Neural cell (in vitro differentiated cells): ENCODE measurements around the gene DISP3. TPM values are rescaled to one million over a fixed set of nuclear protein-coding genes. Genes with fewer than 3 reads are reported as not detected.

Experiments used
- H2AFZ ChIP-seq: fragments of 200-600, 300-800 bp; sonication (generic), shearing (Covaris generic); 2 replicates; pipeline ENCODE4 v1.6.0; 2014; ENCODE audit warnings: low read depth, mild to moderate bottlenecking, antibody characterized with exemption, low read length, moderate library complexity
- H3F3A ChIP-seq: fragments of 200-600 bp; shearing (Covaris generic); 2 replicates; pipeline ENCODE4 v1.6.1; 2016; ENCODE audit warnings: mild to moderate bottlenecking, moderate library complexity, mixed read lengths, antibody characterized with exemption, low read length; ENCODE audit not compliant: insufficient read depth, poor library complexity, severe bottlenecking
- H3K27ac ChIP-seq: fragments of 200-600, 300-800 bp; sonication (generic), shearing (Covaris generic); 2 replicates; pipeline ENCODE4 v1.5.1; 2014; ENCODE audit warnings: mild to moderate bottlenecking, low read length, moderate library complexity
- H3K27me3 ChIP-seq: fragments of 300-800, 200-600 bp; sonication (generic), shearing (Covaris generic); 2 replicates; pipeline ENCODE4 v1.6.0; 2014; ENCODE audit warnings: mild to moderate bottlenecking, low read depth, low read length, moderate library complexity; ENCODE audit not compliant: insufficient read depth
- H3K36me3 ChIP-seq: fragments of 300-800, 200-600 bp; sonication (generic), shearing (Covaris generic); 2 replicates; pipeline ENCODE4 v1.5.1; 2014; ENCODE audit warnings: mild to moderate bottlenecking, antibody characterized with exemption, low read length, moderate library complexity; ENCODE audit not compliant: insufficient read depth
- H3K4me2 ChIP-seq: fragments of 300-800, 200-600 bp; sonication (generic), shearing (Covaris generic); 2 replicates; pipeline ENCODE4 v1.6.0; 2014; ENCODE audit warnings: mild to moderate bottlenecking, low read length
- H3K4me3 ChIP-seq: fragments of 300-800, 200-600 bp; sonication (generic), shearing (Covaris generic); 2 replicates; pipeline ENCODE4 v1.5.1; 2014; ENCODE audit warnings: mild to moderate bottlenecking, low read length, moderate library complexity
- H3K79me2 ChIP-seq: fragments of 200-600 bp; shearing (Covaris generic); replicated peaks from 2 replicates; pipeline ENCODE4 v1.6.0; 2014; ENCODE audit warnings: mild to moderate bottlenecking, low read length, moderate library complexity; ENCODE audit not compliant: insufficient read depth
- H3K9ac ChIP-seq: fragments of 300-800, 200-600 bp; sonication (generic), shearing (Covaris generic); 2 replicates; pipeline ENCODE4 v1.6.1; 2016; ENCODE audit warnings: mild to moderate bottlenecking, low read length, mixed read lengths
- H3K9me2 ChIP-seq: fragments of 200-600 bp; shearing (Covaris generic); 2 replicates; pipeline ENCODE4 v1.6.1; 2016; ENCODE audit warnings: mild to moderate bottlenecking, low read length, mixed read lengths; ENCODE audit not compliant: insufficient read depth
- H3K9me3 ChIP-seq: fragments of 200-600, 300-800 bp; sonication (generic), shearing (Covaris generic); 2 replicates; pipeline ENCODE4 v1.6.1; 2016; ENCODE audit warnings: mild to moderate bottlenecking, mixed run types, low read length, moderate library complexity, mixed read lengths
- H4K20me1 ChIP-seq: fragments of 200-600 bp; shearing (Covaris generic); 2 replicates; pipeline ENCODE4 v1.6.1; 2016; ENCODE audit warnings: mild to moderate bottlenecking, mixed run types; ENCODE audit not compliant: insufficient read depth
- EP300 ChIP-seq: fragments of 450-650 bp; conservative IDR thresholded peaks from 2 replicates; pipeline ENCODE4 v1.6.1; 2014; ENCODE audit warnings: antibody characterized with exemption, mild to moderate bottlenecking, moderate library complexity; ENCODE audit not compliant: poor library complexity, severe bottlenecking
- EZH2 ChIP-seq: fragments of 200-600, 300-800 bp; shearing (Covaris generic), sonication (generic); IDR thresholded peaks from 2 replicates; pipeline ENCODE4 v1.6.1; 2014; ENCODE audit warnings: antibody characterized with exemption, low read length, borderline replicate concordance, mild to moderate bottlenecking; ENCODE audit not compliant: insufficient read depth, poor library complexity, severe bottlenecking
- MXI1 ChIP-seq: fragments of 450-650 bp; conservative IDR thresholded peaks from 2 replicates; pipeline ENCODE4 v1.6.1; 2014; ENCODE audit warnings: antibody characterized with exemption, mild to moderate bottlenecking; ENCODE audit not compliant: poor library complexity, severe bottlenecking
- POLR2AphosphoS5 ChIP-seq: IDR thresholded peaks from 2 replicates; pipeline ENCODE4 v1.6.1; 2012
- RAD21 ChIP-seq: fragments of 450-650 bp; conservative IDR thresholded peaks from 2 replicates; pipeline ENCODE4 v1.6.1; 2014; ENCODE audit warnings: antibody characterized with exemption, mild to moderate bottlenecking, moderate library complexity
- SMC3 ChIP-seq: fragments of 450-650 bp; conservative IDR thresholded peaks from 2 replicates; pipeline ENCODE4 v1.6.1; 2014; ENCODE audit warnings: antibody characterized with exemption, mild to moderate bottlenecking, moderate library complexity; ENCODE audit not compliant: poor library complexity
- TAF1 ChIP-seq: IDR thresholded peaks from 2 replicates; pipeline ENCODE4 v1.6.1; 2012; ENCODE audit warnings: low read depth
- polyA plus RNA-seq: library from polyadenylated mRNA; depleted of rRNA; stranded (reverse); fragments of >200 nt; gene quantifications from 2 replicates; pipeline ENCODE4 v1.2.3, GENCODE V29; 2014
- TF ChIP-seq, protein P1 (sequence below): IDR thresholded peaks from 2 replicates; pipeline ENCODE4 v1.6.1; 2012; ENCODE audit warnings: borderline replicate concordance
- TF ChIP-seq, protein P2 (sequence below): fragments of 450-650 bp; IDR thresholded peaks from 2 replicates; pipeline ENCODE4 v1.5.1; 2014; ENCODE audit warnings: antibody characterized with exemption, mild to moderate bottlenecking, moderate library complexity; ENCODE audit not compliant: poor library complexity, severe bottlenecking

The DISP3 gene
- polyA plus RNA-seq, 1 donor from 2014 or later = 14.9 TPM

DNA sequence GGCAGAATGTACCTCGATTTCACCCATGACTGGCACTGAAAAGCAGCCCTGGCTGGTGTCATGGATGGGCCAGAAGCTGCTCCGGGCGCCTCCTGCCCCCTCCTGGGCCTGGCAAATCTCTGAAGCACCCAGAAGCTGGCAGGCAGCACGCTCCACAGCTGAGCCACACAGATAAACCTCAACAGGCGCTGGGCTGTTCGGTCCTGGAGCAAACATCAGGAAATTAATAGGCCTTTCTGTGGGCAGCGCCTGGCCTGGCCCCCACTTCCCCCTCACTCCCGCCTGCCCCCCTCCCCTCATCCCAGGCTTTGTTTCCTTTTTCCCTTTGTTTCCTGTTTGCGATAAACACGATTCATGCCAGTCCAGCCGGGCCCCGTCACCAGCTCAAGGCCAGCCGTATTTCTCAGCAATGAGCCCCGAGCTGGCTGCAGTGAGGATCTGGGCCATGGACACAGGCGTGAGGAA lies 20.1 kb upstream of the DISP3 start:
- no peaks in the 10 kb centered on the region for H3K27me3 ChIP-seq
- TF ChIP-seq, protein P1, sequence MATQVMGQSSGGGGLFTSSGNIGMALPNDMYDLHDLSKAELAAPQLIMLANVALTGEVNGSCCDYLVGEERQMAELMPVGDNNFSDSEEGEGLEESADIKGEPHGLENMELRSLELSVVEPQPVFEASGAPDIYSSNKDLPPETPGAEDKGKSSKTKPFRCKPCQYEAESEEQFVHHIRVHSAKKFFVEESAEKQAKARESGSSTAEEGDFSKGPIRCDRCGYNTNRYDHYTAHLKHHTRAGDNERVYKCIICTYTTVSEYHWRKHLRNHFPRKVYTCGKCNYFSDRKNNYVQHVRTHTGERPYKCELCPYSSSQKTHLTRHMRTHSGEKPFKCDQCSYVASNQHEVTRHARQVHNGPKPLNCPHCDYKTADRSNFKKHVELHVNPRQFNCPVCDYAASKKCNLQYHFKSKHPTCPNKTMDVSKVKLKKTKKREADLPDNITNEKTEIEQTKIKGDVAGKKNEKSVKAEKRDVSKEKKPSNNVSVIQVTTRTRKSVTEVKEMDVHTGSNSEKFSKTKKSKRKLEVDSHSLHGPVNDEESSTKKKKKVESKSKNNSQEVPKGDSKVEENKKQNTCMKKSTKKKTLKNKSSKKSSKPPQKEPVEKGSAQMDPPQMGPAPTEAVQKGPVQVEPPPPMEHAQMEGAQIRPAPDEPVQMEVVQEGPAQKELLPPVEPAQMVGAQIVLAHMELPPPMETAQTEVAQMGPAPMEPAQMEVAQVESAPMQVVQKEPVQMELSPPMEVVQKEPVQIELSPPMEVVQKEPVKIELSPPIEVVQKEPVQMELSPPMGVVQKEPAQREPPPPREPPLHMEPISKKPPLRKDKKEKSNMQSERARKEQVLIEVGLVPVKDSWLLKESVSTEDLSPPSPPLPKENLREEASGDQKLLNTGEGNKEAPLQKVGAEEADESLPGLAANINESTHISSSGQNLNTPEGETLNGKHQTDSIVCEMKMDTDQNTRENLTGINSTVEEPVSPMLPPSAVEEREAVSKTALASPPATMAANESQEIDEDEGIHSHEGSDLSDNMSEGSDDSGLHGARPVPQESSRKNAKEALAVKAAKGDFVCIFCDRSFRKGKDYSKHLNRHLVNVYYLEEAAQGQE = no peak
- TF ChIP-seq, protein P2, sequence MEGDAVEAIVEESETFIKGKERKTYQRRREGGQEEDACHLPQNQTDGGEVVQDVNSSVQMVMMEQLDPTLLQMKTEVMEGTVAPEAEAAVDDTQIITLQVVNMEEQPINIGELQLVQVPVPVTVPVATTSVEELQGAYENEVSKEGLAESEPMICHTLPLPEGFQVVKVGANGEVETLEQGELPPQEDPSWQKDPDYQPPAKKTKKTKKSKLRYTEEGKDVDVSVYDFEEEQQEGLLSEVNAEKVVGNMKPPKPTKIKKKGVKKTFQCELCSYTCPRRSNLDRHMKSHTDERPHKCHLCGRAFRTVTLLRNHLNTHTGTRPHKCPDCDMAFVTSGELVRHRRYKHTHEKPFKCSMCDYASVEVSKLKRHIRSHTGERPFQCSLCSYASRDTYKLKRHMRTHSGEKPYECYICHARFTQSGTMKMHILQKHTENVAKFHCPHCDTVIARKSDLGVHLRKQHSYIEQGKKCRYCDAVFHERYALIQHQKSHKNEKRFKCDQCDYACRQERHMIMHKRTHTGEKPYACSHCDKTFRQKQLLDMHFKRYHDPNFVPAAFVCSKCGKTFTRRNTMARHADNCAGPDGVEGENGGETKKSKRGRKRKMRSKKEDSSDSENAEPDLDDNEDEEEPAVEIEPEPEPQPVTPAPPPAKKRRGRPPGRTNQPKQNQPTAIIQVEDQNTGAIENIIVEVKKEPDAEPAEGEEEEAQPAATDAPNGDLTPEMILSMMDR = no peak
- TF ChIP-seq EZH2 (no peak), MXI1 (no peak), RAD21 (no peak), TAF1 (no peak), SMC3 (no peak), POLR2AphosphoS5 (no peak), EP300 (no peak)
- no peaks in the 10 kb centered on the region for H3K36me3 ChIP-seq
- H3K9me2 ChIP-seq = no peaks in the 10 kb centered on the region
- no peak overlapping the region for H2AFZ ChIP-seq
- H3F3A ChIP-seq = no peaks in the 10 kb centered on the region
- no peak overlapping the region for H3K4me2 ChIP-seq
- H4K20me1 ChIP-seq = no peaks in the 10 kb centered on the region
- no peak overlapping the region for H3K27ac ChIP-seq
- no peaks in the 10 kb centered on the region for H3K79me2 ChIP-seq
- no peaks in the 10 kb centered on the region for H3K9me3 ChIP-seq
- H3K4me3 ChIP-seq = no peak overlapping the region
- no peak overlapping the region for H3K9ac ChIP-seq

- no peaks in the 10 kb centered on the region for H3K9me3 ChIP-seq
- H3K4me3 ChIP-seq = no peak overlapping the region
- H3K9ac ChIP-seq = no peak overlapping the region
- TF ChIP-seq POLR2AphosphoS5 (no peak), EP300 (no peak), EZH2 (no peak), RAD21 (no peak), SMC3 (no peak), MXI1 (no peak), TAF1 (no peak)
- TF ChIP-seq, protein P1 = no peak
- TF ChIP-seq, protein P2 = no peak
- H3K27me3 ChIP-seq = no peaks in the 10 kb centered on the region
- H3K4me2 ChIP-seq = no peak overlapping the region
- H2AFZ ChIP-seq = no peak overlapping the region
- H3K79me2 ChIP-seq = no peaks in the 10 kb centered on the region
- no peak overlapping the region for H3K27ac ChIP-seq
- H3F3A ChIP-seq = no peaks in the 10 kb centered on the region
- no peaks in the 10 kb centered on the region for H3K9me2 ChIP-seq
- no peaks in the 10 kb centered on the region for H4K20me1 ChIP-seq
- no peaks in the 10 kb centered on the region for H3K36me3 ChIP-seq
These were observed 17.3 kb upstream of the DISP3 start for GRCh38 chr1:11461531-11462137.
